Uterus (tissue), 4 donors: ENCODE results near the gene TULP3. TPM values are rescaled to one million over a fixed set of nuclear protein-coding genes. Genes with fewer than 3 reads are reported as not detected.

ENCODE experiments used
- DNase-seq, 2 donors: peaks; one replicate each; pipeline ENCODE4 v3.0.0-alpha.2; 2019 to 2020
- H3K27ac ChIP-seq, 2 donors: fragments of 200-600 bp; sonication (generic); 1 replicate in 1 of 2; 2 replicates in 1 of 2; pipeline ENCODE4 v1.5.1; 2016 to 2018
- H3K27me3 ChIP-seq, 2 donors: fragments of 200-600 bp; sonication (generic); one replicate each; pipeline ENCODE4 v1.5.1; 2018 to 2019; ENCODE audit warnings: control low read depth in 1 of 2
- H3K36me3 ChIP-seq, 2 donors: fragments of 200-600 bp; sonication (generic); one replicate each; pipeline ENCODE4 v1.5.1; 2019; ENCODE audit warnings: control low read depth in 1 of 2
- H3K4me1 ChIP-seq, 2 donors: fragments of 200-600 bp; sonication (generic); one replicate each; pipeline ENCODE4 v1.5.1; 2018 to 2019; ENCODE audit warnings: control low read depth in 1 of 2
- H3K4me3 ChIP-seq, 2 donors: fragments of 200-600 bp; sonication (generic); 1 replicate in 1 of 2; 2 replicates in 1 of 2; pipeline ENCODE4 v1.5.1; 2018 to 2019; ENCODE audit warnings: mild to moderate bottlenecking in 1 of 2
- H3K9me3 ChIP-seq, 2 donors: fragments of 200-600 bp; sonication (generic); one replicate each; pipeline ENCODE4 v1.5.1; 2019; ENCODE audit warnings: control low read depth in 1 of 2
- POLR2A ChIP-seq, 2 donors: fragments of 450-650 bp; IDR thresholded peaks; one replicate each; pipeline ENCODE4 v1.6.1; 2016; ENCODE audit warnings: antibody characterized with exemption in 2 of 2, mild to moderate bottlenecking in 1 of 2, moderate library complexity in 1 of 2
- intact Hi-C: fragments of 100-400 bp; cut with DNase I; formaldehyde crosslinking; loops from one replicate; pipeline ENCODE4 v1.15.1; 2023; ENCODE audit warnings: low total_unique reads
- total RNA-seq, 4 donors: library from RNA; depleted of rRNA in 3 of 4; stranded (reverse); fragments of >200 nt in 3 of 4; gene quantifications; one replicate each; pipeline versions ENCODE4 v1.1.0 to v1.2.4, GENCODE V29; 2014 to 2023
- TF ChIP-seq, protein P1 (sequence below), 4 experiments: fragments of 200-600 bp in 2 of 4; fragments of 450-650 bp in 2 of 4; sonication (generic) in 2 of 4; IDR thresholded peaks; one replicate each; pipeline ENCODE4 v1.5.1; 2016 to 2019; ENCODE audit warnings: antibody characterized with exemption in 4 of 4, mild to moderate bottlenecking in 2 of 4, moderate library complexity in 1 of 4
- donor health status: DM: yes; HTN: yes; CAD: no.

The TULP3 gene
- total RNA-seq, 4 donors from 2014 or later = 7.2 to 38.7 (median 29.4) TPM

DNA sequence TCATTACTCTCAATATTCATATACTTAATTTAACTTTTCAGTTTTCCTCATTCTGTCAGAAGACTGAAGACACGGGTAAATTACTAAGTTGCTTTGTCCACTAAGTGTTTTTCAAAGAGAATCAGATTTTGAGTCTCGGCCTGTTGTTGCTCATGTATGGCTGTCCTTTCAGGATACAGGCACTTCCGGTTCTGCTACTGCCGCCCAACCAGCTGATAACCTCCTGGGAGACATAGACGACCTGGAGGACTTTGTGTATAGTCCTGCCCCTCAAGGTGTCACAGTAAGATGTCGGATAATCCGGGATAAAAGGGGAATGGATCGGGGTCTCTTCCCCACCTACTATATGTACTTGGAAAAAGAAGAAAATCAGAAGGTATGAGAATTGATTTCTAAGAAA lies 40.2 kb downstream of the TULP3 start:
- no peaks in the 10 kb centered on the region for H3K9me3 ChIP-seq
- intact Hi-C loops = no loop called here
- DNase-seq = no peak
- no peak overlapping the region for H3K4me3 ChIP-seq
- no peaks in the 10 kb centered on the region for H3K4me1 ChIP-seq
- no peak for TF ChIP-seq POLR2A (IDR thresholded peaks at IDR 0.05)
- TF ChIP-seq, protein P1, sequence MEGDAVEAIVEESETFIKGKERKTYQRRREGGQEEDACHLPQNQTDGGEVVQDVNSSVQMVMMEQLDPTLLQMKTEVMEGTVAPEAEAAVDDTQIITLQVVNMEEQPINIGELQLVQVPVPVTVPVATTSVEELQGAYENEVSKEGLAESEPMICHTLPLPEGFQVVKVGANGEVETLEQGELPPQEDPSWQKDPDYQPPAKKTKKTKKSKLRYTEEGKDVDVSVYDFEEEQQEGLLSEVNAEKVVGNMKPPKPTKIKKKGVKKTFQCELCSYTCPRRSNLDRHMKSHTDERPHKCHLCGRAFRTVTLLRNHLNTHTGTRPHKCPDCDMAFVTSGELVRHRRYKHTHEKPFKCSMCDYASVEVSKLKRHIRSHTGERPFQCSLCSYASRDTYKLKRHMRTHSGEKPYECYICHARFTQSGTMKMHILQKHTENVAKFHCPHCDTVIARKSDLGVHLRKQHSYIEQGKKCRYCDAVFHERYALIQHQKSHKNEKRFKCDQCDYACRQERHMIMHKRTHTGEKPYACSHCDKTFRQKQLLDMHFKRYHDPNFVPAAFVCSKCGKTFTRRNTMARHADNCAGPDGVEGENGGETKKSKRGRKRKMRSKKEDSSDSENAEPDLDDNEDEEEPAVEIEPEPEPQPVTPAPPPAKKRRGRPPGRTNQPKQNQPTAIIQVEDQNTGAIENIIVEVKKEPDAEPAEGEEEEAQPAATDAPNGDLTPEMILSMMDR (IDR thresholded peaks at IDR 0.05) = no peak
- no peaks in the 10 kb centered on the region for H3K36me3 ChIP-seq
- no peak overlapping the region for H3K27ac ChIP-seq
- H3K27me3 ChIP-seq = no peaks in the 10 kb centered on the region

DNA sequence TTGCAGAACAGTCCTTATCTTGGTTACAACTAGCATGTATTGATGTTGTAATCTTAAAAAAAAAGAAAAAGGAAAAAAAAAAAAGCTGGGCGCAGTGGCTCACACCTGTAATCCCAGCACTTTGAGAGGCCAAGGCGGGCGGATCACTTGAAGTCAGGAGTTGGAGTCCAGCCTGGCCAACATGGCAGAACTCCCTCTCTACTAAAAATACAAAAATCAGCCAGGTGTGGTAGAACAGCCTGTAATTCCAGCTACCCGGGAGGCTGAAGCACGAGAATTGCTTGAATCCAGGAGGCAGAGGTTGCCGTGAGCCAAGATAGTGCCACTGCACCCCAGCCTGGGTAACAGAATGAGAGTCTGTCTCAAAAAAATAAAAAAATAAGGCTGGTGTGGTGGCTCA lies 42.9 kb downstream of the TULP3 start:
- no peaks in the 10 kb centered on the region for H3K9me3 ChIP-seq
- no peak overlapping the region for H3K4me3 ChIP-seq
- H3K27me3 ChIP-seq = no peaks in the 10 kb centered on the region
- intact Hi-C loops = no loop called here
- TF ChIP-seq, protein P1 (IDR thresholded peaks at IDR 0.05) = no peak
- no peak for TF ChIP-seq POLR2A (IDR thresholded peaks at IDR 0.05)
- no peaks in the 10 kb centered on the region for H3K36me3 ChIP-seq
- H3K27ac ChIP-seq = no peak overlapping the region
- DNase-seq = no peak
- H3K4me1 ChIP-seq = no peaks in the 10 kb centered on the region

DNA sequence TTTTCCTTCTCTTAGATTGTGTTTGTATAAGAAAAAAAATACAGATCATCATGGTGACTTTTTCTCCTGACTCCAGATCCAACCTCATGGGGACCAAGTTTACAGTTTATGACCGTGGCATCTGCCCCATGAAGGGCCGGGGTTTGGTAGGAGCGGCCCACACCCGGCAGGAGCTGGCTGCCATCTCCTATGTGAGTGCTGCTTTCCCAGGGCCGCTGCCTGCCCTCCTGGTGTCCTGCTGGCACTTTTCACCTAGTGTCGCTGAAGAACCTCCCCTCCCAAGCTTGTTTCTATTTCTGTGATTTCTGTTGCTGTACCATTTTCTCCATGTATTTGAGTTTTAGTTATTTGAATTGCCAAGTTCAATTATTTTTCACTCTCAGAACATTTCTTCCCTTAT lies 43.7 kb downstream of the TULP3 start:
- Histone ChIP-seq H3K27ac (no peak overlapping the region), H3K9me3 (no peaks in the 10 kb centered on the region), H3K36me3 (no peaks in the 10 kb centered on the region), H3K27me3 (no peaks in the 10 kb centered on the region), H3K4me3 (no peak overlapping the region), H3K4me1 (no peaks in the 10 kb centered on the region)
- no peak for DNase-seq
- TF ChIP-seq, protein P1 (IDR thresholded peaks at IDR 0.05) = no peak
- no peak for TF ChIP-seq POLR2A (IDR thresholded peaks at IDR 0.05)
- intact Hi-C loops = no loop called here

DNA sequence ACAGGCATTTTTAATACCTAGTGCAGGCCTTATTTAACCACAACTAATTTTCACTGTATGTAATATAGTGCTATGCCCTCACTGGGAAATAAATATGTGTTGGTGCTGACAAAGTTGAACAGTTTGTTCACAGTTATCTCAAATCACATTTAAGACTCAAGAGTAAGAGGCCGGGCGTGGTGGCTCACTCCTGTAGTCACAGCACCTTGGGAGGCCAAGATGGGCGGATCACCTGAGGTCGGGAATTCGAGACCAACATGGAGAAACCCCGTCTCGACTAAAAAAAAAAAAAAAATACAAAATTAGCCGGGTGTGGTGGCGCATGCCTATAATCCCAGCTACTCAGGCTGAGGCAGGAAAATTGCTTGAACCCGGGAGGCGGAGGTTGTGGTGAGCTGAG lies 45.6 kb downstream of the TULP3 start:
- intact Hi-C loops = no loop called here
- TF ChIP-seq, protein P1 (IDR thresholded peaks at IDR 0.05) = no peak
- no peak for TF ChIP-seq POLR2A (IDR thresholded peaks at IDR 0.05)
- Histone ChIP-seq H3K4me3 (no peak overlapping the region), H3K36me3 (no peaks in the 10 kb centered on the region), H3K27ac (no peak overlapping the region), H3K9me3 (no peaks in the 10 kb centered on the region), H3K4me1 (no peaks in the 10 kb centered on the region), H3K27me3 (no peaks in the 10 kb centered on the region)
- DNase-seq = no peak

DNA sequence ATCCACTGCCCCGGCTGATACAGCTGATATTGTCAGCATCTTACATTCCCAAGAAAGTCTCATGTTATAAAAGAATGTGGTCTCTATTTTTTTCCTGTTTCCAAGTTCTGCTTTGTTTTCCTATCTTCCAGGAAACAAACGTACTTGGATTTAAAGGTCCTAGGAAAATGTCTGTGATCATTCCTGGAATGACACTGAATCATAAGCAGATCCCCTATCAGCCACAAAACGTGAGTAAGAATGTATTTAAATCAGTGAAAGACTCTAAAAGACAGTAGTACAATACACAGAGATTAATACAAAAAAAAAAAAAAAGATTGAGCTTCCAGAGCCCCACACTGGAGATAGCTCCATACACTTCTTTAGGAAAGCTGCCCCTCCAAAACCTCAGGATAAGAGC lies 46.8 kb downstream of the TULP3 start:
- H3K9me3 ChIP-seq = no peaks in the 10 kb centered on the region
- H3K4me3 ChIP-seq = no peak overlapping the region
- H3K36me3 ChIP-seq = no peaks in the 10 kb centered on the region
- TF ChIP-seq, protein P1 (IDR thresholded peaks at IDR 0.05) = no peak
- no peak for TF ChIP-seq POLR2A (IDR thresholded peaks at IDR 0.05)
- no peaks in the 10 kb centered on the region for H3K4me1 ChIP-seq
- intact Hi-C loops = no loop called here
- no peaks in the 10 kb centered on the region for H3K27me3 ChIP-seq
- no peak for DNase-seq
- no peak overlapping the region for H3K27ac ChIP-seq
